ENCODE data around the gene NEURL1B. TPM values are rescaled to one million over a fixed set of nuclear protein-coding genes. Genes with fewer than 3 reads are reported as not detected.
A peak's percentile ranks its signal among the peaks of the same experiment; 100 is the strongest.

NEURL1B gene
- total RNA-seq, 2 donors from 2014 or later, result 61.6 to 99.9 TPM

DNA sequence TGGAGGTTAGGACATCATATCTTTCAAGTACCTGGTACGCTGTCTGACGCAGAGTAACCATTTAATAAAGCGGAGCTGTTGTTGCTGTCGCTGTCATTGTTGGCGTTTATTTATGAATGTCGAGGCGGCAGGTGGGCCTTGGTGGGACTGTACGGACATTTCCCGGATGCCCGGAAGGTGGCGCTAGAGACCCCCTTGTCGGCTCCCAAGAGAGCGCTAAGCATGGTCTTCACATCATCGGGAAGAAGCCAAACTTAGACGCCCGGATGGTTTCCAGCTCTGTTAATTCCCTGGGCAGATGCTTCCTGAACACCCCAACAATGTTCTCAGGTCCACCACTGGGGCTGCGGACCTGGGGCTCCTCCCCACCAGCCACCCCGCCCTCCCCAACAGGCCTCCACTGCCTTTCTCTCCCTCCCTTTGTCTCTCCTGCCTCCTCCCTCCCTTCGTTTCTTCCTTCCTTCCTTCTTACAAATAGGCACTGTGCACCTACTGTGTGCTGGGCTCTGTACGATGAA is 75.8 kb downstream of the NEURL1B start:
- intact Hi-C loops (cut with DNase I), result loop anchor here (2.0 kb wide), 2 partner anchors 50 to 216 kb away; no protein-coding TSS in a partner anchor
- H3K36me3 ChIP-seq, result no peaks in the 10 kb centered on the region
- TF ChIP-seq, protein P1, sequence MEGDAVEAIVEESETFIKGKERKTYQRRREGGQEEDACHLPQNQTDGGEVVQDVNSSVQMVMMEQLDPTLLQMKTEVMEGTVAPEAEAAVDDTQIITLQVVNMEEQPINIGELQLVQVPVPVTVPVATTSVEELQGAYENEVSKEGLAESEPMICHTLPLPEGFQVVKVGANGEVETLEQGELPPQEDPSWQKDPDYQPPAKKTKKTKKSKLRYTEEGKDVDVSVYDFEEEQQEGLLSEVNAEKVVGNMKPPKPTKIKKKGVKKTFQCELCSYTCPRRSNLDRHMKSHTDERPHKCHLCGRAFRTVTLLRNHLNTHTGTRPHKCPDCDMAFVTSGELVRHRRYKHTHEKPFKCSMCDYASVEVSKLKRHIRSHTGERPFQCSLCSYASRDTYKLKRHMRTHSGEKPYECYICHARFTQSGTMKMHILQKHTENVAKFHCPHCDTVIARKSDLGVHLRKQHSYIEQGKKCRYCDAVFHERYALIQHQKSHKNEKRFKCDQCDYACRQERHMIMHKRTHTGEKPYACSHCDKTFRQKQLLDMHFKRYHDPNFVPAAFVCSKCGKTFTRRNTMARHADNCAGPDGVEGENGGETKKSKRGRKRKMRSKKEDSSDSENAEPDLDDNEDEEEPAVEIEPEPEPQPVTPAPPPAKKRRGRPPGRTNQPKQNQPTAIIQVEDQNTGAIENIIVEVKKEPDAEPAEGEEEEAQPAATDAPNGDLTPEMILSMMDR (IDR thresholded peaks at IDR 0.05), result peak; percentile 86
- H3K9me3 ChIP-seq, result no peaks in the 10 kb centered on the region
- no peaks in the 10 kb centered on the region for H3K4me1 ChIP-seq
- no peak overlapping the region for H3K9ac ChIP-seq (ENCODE audit: low read depth in 2 of 2, low read length in 2 of 2)
- H3K4me3 ChIP-seq, result no peak overlapping the region
- peak; percentile 84 for DNase-seq
- no peak overlapping the region for H3K27ac ChIP-seq
- H3K27me3 ChIP-seq, result no peaks in the 10 kb centered on the region

DNA sequence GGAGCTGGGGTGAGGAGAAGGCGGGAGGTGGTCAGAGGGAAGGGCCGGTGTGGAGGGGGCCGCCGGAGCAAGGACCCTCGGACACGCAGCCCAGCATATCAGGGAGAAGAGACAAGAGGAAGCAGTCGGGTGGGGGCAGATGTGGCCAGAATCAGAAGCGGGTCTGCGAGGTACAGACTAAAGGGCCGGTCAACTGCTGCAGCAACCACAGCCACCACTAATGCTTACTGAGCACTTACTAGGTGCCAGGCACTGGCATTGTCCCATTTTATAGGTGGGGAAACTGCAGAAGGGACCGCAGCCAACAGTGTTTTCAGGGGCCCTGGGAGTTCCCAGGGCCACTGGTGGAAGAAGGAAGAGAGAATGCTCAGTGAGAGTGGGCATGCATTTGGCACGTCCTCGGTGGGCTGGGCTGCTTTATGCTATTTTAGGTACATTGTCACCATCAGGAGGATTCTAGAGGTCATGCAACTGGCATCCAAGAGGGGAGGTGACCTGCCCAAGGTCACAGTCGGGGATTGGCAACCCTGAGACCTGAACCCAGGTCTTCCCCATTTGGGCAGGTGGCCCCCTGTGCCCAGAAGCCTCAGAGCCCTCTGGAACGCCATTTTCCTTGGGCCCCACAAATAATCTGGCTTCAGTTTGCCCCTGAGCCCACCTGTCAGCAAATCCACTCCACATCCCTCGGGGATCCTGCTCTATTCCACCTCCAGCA is 76.6 kb downstream of the NEURL1B start:
- Histone ChIP-seq H3K27ac (no peak overlapping the region), H3K4me1 (no peaks in the 10 kb centered on the region), H3K36me3 (no peaks in the 10 kb centered on the region), H3K4me3 (no peak overlapping the region), H3K27me3 (no peaks in the 10 kb centered on the region), H3K9me3 (no peaks in the 10 kb centered on the region), H3K9ac (ENCODE audit: low read depth in 2 of 2, low read length in 2 of 2) (no peak overlapping the region)
- intact Hi-C loops (cut with DNase I), result loop anchor here (2.0 kb wide), 2 partner anchors 49 to 215 kb away; no protein-coding TSS in a partner anchor
- TF ChIP-seq, protein P1 (IDR thresholded peaks at IDR 0.05), result no peak
- DNase-seq, result no peak

DNA sequence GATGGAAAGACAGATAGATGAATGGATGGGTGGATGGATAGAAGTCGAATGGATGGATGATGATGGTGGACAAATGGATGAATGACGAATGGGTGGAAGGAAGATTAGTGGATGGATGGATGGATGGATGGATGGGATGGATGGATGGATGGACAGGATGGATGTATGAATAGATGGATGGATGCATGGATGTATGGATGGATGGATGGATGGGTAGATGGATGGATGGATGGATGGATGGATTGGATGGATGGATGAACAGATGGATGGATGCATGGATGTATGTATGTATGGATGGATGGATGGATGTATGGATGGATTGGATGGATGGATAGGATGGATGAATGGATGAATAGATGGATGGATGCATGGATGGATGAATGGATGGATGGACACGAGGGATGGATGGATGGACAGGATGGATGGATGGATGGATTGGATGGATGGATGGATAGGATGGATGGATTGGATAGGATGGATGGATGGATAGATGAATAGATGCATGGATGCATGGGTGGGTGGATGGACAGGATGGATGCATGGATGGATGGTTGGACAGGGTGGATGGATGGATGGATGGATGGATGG is 77.6 kb downstream of the NEURL1B start:
- H3K4me1 ChIP-seq, result no peaks in the 10 kb centered on the region
- intact Hi-C loops (cut with DNase I), result no loop called here

DNA sequence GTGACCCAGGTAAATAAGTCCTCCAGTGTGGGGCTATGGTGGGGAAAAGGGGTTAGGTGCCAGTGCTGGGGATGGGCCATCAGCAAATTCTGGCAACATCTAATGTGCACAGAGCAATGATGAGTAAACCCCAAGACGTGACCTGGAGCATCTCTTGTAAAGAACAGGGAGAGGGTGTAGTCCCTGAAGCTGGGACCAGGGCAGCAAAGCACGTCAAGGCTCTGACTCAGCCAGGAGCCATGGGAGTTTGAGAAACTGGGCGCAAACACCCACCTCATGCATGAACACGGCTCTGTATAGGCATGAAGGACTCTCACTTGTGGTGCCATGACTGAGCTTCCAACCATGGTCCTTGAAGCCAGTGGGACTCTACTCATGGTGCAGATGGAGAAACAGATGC is 78.1 kb downstream of the NEURL1B start:
- Histone ChIP-seq H3K9ac (ENCODE audit: low read depth in 2 of 2, low read length in 2 of 2) (no peak overlapping the region), H3K4me3 (no peak overlapping the region), H3K4me1 (no peaks in the 10 kb centered on the region), H3K36me3 (no peaks in the 10 kb centered on the region), H3K27ac (no peak overlapping the region), H3K27me3 (no peaks in the 10 kb centered on the region), H3K9me3 (no peaks in the 10 kb centered on the region)
- TF ChIP-seq, protein P1 (IDR thresholded peaks at IDR 0.05), result no peak
- no peak for DNase-seq
- intact Hi-C loops (cut with DNase I), result no loop called here

More for the DNA sequence above, 77.6 kb downstream of the NEURL1B start:
- H3K4me3 ChIP-seq, result no peak overlapping the region
- H3K9ac ChIP-seq (ENCODE audit: low read depth in 2 of 2, low read length in 2 of 2), result no peak overlapping the region
- H3K9me3 ChIP-seq, result no peaks in the 10 kb centered on the region
- no peaks in the 10 kb centered on the region for H3K36me3 ChIP-seq
- DNase-seq, result no peak
- TF ChIP-seq, protein P1 (IDR thresholded peaks at IDR 0.05), result no peak
- H3K27me3 ChIP-seq, result no peaks in the 10 kb centered on the region
- H3K27ac ChIP-seq, result no peak overlapping the region

DNA sequence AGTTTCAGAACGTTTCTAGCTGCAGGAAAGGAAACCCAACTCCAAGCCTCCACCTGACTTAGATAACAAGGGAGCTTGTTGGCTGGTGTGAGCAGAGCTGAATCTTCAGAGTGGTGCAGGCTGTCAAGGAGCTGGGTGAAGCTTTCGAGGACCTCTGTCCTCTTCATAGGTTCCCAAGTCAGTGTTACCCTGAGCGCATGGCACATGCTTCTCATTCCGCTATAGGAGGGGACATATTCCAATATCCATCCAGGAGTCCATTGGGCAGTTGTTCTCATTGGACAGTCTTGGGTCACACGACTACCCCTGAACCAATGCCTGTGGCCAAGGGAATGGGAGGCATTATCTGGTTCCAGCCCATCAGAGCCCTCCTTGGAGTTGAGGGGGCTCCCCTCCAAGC is 79.6 kb downstream of the NEURL1B start:
- DNase-seq, result no peak
- intact Hi-C loops (cut with DNase I), result no loop called here
- TF ChIP-seq, protein P1 (IDR thresholded peaks at IDR 0.05), result no peak
- H3K9me3 ChIP-seq, result no peaks in the 10 kb centered on the region
- no peak overlapping the region for H3K9ac ChIP-seq (ENCODE audit: low read depth in 2 of 2, low read length in 2 of 2)
- no peak overlapping the region for H3K27ac ChIP-seq
- H3K4me3 ChIP-seq, result no peak overlapping the region
- H3K4me1 ChIP-seq, result no peaks in the 10 kb centered on the region
- no peaks in the 10 kb centered on the region for H3K36me3 ChIP-seq
- no peaks in the 10 kb centered on the region for H3K27me3 ChIP-seq

Data from colonic mucosa (tissue), 4 donors.